HL-60 (cell line): Measurements from ENCODE around the gene COPS7A.

Experiments used
- POLR2AphosphoS5 ChIP-seq: IDR thresholded peaks from 2 replicates; pipeline ENCODE4 v1.6.1; 2012; ENCODE audit warnings: low read depth
- TF ChIP-seq, protein P1 (sequence below): IDR thresholded peaks from one replicate; pipeline ENCODE4 v1.5.1; 2011; ENCODE audit warnings: low read length, control low read depth, inconsistent platforms; ENCODE audit not compliant: insufficient read depth

DNA sequence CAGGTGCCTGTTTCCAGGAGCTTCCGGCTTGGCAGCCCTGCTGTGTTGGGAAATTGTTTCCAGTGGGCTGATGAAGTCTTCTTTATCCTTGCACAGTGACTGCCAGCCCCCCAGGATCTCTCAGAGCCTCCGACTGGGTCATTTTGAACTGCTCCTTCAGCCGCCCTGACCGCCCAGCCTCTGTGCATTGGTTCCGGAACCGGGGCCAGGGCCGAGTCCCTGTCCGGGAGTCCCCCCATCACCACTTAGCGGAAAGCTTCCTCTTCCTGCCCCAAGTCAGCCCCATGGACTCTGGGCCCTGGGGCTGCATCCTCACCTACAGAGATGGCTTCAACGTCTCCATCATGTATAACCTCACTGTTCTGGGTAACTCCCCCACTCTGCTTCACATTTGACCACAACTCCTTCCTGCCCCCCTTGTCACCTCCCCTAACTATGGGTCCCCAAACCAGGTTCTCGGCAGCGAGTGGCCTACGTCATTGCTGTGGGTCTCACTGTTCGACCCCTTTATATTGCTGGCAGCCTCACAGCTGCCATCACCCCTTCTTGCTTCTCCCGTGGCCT is 50.7 kb downstream of the COPS7A start:
- TF ChIP-seq, protein P1, sequence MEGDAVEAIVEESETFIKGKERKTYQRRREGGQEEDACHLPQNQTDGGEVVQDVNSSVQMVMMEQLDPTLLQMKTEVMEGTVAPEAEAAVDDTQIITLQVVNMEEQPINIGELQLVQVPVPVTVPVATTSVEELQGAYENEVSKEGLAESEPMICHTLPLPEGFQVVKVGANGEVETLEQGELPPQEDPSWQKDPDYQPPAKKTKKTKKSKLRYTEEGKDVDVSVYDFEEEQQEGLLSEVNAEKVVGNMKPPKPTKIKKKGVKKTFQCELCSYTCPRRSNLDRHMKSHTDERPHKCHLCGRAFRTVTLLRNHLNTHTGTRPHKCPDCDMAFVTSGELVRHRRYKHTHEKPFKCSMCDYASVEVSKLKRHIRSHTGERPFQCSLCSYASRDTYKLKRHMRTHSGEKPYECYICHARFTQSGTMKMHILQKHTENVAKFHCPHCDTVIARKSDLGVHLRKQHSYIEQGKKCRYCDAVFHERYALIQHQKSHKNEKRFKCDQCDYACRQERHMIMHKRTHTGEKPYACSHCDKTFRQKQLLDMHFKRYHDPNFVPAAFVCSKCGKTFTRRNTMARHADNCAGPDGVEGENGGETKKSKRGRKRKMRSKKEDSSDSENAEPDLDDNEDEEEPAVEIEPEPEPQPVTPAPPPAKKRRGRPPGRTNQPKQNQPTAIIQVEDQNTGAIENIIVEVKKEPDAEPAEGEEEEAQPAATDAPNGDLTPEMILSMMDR, result no peak
- TF ChIP-seq POLR2AphosphoS5, result no peak
